ENCODE results near the gene TTC7B. TPM values are rescaled to one million over a fixed set of nuclear protein-coding genes. Genes with fewer than 3 reads are reported as not detected.

Gene TTC7B
- total and polyA plus RNA-seq, 9 donors, result 17.6 to 44.7 (median 38.0) TPM

DNA sequence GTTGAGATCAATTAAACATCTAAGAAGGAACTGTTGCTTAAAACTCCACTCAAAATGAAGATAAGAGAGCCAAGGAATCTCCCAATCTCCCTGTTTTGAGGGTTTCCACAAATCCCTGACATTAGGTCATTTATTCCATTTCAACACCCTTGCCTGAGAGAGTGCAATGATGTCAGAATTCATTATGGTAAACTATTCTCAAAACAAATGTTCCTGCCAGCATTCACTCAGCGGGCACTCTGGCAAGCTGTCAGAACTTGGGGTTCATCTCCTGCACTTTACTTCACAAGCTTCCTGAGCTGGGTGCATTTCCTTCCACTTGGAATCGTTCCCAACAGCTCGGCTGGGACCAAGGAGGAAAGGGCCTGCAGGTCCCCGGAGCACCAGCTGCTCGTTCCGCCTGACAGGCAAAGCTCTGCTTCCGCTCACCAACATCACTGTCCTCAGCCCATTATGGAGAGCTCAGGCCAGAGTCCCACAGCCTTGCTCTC is 117.8 kb downstream of the TTC7B start:
- Histone ChIP-seq H3K36me3 (ENCODE audit: control insufficient read depth, insufficient read depth, low read length) (no peaks in the 10 kb centered on the region), H3K4me1 (ENCODE audit: control insufficient read depth, insufficient read depth, low read length) (peaks cover 43% of the 10 kb centered on the region), H3K27ac (ENCODE audit: low read length) (peak overlapping the region; percentile 90), H3K27me3 (ENCODE audit: control insufficient read depth, insufficient read depth, low read length) (no peaks in the 10 kb centered on the region), H3K9me3 (replicated peaks; ENCODE audit: control insufficient read depth, low read depth, low read length) (no peaks in the 10 kb centered on the region), H3K4me3 (ENCODE audit: low read length) (no peak overlapping the region)
- DNase-seq, result peak; percentile 83
- 10% methylated on average over 7 of the region's 7 CpGs for WGBS (ENCODE audit: insufficient coverage)

GRCh38 chr14:90697577-90698206 is 118.5 kb downstream of the TTC7B start:
- peak; percentile 92 for DNase-seq
- H3K27me3 ChIP-seq (ENCODE audit: control insufficient read depth, insufficient read depth, low read length), result no peaks in the 10 kb centered on the region
- no peak overlapping the region for H3K4me3 ChIP-seq (ENCODE audit: low read length)
- no peaks in the 10 kb centered on the region for H3K9me3 ChIP-seq (replicated peaks; ENCODE audit: control insufficient read depth, low read depth, low read length)
- no peaks in the 10 kb centered on the region for H3K36me3 ChIP-seq (ENCODE audit: control insufficient read depth, insufficient read depth, low read length)
- 27% methylated on average over 10 of the region's 15 CpGs for WGBS (ENCODE audit: insufficient coverage)
- peak overlapping the region; percentile 90 for H3K27ac ChIP-seq (ENCODE audit: low read length)
- peaks cover 47% of the 10 kb centered on the region for H3K4me1 ChIP-seq (ENCODE audit: control insufficient read depth, insufficient read depth, low read length)

GRCh38 chr14:90697132-90697531 is 119.1 kb downstream of the TTC7B start:
- Histone ChIP-seq H3K36me3 (ENCODE audit: control insufficient read depth, insufficient read depth, low read length) (no peaks in the 10 kb centered on the region), H3K27me3 (ENCODE audit: control insufficient read depth, insufficient read depth, low read length) (no peaks in the 10 kb centered on the region), H3K4me1 (ENCODE audit: control insufficient read depth, insufficient read depth, low read length) (peaks cover 47% of the 10 kb centered on the region), H3K27ac (ENCODE audit: low read length) (peak overlapping the region; percentile 90), H3K9me3 (replicated peaks; ENCODE audit: control insufficient read depth, low read depth, low read length) (no peaks in the 10 kb centered on the region), H3K4me3 (ENCODE audit: low read length) (no peak overlapping the region)
- peak; percentile 74 for DNase-seq
- WGBS (ENCODE audit: insufficient coverage), result no CpG with 5 or more reads among the region's 2 CpGs

- 86% methylated on average over 1 of the region's 4 CpGs for WGBS (ENCODE audit: insufficient coverage)
- Histone ChIP-seq H3K27ac (ENCODE audit: low read length) (peak overlapping the region; percentile 90), H3K4me3 (ENCODE audit: low read length) (no peak overlapping the region), H3K36me3 (ENCODE audit: control insufficient read depth, insufficient read depth, low read length) (no peaks in the 10 kb centered on the region), H3K4me1 (ENCODE audit: control insufficient read depth, insufficient read depth, low read length) (peaks cover 47% of the 10 kb centered on the region), H3K27me3 (ENCODE audit: control insufficient read depth, insufficient read depth, low read length) (no peaks in the 10 kb centered on the region), H3K9me3 (replicated peaks; ENCODE audit: control insufficient read depth, low read depth, low read length) (no peaks in the 10 kb centered on the region)
- peak; percentile 36 for DNase-seq
Measured at GRCh38 chr14:90696720-90697119, 119.5 kb downstream of the TTC7B start.

DNA sequence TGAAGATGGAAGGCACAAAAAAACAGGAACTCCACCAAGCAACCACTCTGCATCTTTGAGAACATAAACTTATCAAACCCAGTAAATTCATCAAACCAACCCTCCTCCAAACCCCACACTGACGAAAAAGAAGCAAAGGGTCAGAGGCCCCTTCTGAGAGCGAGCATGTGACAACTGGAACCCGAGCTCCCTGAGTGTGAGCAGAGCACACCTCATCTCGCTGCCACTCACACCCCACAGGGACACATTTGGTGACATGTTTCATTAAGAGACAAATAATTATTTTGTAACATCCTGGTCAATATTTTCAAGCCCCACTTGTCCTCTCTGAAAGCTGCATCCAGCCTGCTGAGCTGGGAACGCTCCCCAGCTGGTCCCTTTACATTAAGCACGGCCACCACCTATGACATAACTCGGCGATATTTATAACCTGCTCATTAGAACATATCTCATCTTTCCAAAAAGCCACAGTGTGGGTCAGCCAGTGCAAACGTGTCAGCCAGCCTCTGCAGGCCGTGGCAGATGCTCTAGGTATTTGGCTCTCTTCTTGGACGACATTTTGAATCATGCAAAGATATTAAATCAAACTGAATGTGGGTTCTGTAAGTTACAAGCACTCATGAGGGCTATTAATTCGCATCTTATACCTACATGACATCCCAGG is 120.1 kb downstream of the TTC7B start:
- H3K27ac ChIP-seq (ENCODE audit: low read length), result peak overlapping the region; percentile 90
- 49% methylated on average over 4 of the region's 12 CpGs for whole genome bisulfite sequencing (ENCODE audit: insufficient coverage)
- no peak overlapping the region for H3K4me3 ChIP-seq (ENCODE audit: low read length)
- no peaks in the 10 kb centered on the region for H3K27me3 ChIP-seq (ENCODE audit: control insufficient read depth, insufficient read depth, low read length)
- H3K36me3 ChIP-seq (ENCODE audit: control insufficient read depth, insufficient read depth, low read length), result no peaks in the 10 kb centered on the region
- H3K9me3 ChIP-seq (replicated peaks; ENCODE audit: control insufficient read depth, low read depth, low read length), result no peaks in the 10 kb centered on the region
- H3K4me1 ChIP-seq (ENCODE audit: control insufficient read depth, insufficient read depth, low read length), result peaks cover 44% of the 10 kb centered on the region
- DNase-seq, result peak; percentile 51

- H3K27ac ChIP-seq (ENCODE audit: low read length), result no peak overlapping the region
- peaks cover 28% of the 10 kb centered on the region for H3K4me1 ChIP-seq (ENCODE audit: control insufficient read depth, insufficient read depth, low read length)
- peak; percentile 43 for DNase-seq
- no peaks in the 10 kb centered on the region for H3K27me3 ChIP-seq (ENCODE audit: control insufficient read depth, insufficient read depth, low read length)
- H3K9me3 ChIP-seq (replicated peaks; ENCODE audit: control insufficient read depth, low read depth, low read length), result no peaks in the 10 kb centered on the region
- 61% methylated on average over 2 of the region's 3 CpGs for WGBS (ENCODE audit: insufficient coverage)
- no peaks in the 10 kb centered on the region for H3K36me3 ChIP-seq (ENCODE audit: control insufficient read depth, insufficient read depth, low read length)
- no peak overlapping the region for H3K4me3 ChIP-seq (ENCODE audit: low read length)
Measured at GRCh38 chr14:90693413-90693812, 122.8 kb downstream of the TTC7B start.

DNA sequence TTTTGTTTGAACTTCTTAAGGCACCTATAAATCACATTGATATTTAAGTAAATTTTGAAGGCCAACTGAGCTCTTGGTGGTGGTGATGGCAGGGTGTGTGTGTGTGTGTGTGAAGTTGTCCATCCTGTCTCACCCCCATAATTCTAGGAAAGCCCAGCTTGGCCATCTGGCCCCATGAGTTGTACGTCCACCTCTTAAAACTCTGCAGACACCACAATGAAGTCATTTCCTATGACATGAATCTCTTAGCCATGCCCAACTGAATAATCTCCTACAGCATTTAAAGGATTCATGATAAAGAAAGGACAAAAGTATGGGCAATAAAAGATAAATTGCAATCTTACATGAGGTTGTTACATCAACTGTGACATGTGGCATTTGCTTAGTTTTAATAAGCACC is 123.4 kb downstream of the TTC7B start:
- DNase-seq, result no peak
- no peak overlapping the region for H3K4me3 ChIP-seq (ENCODE audit: low read length)
- no CpG with 5 or more reads among the region's 1 CpG for WGBS (ENCODE audit: insufficient coverage)
- no peak overlapping the region for H3K27ac ChIP-seq (ENCODE audit: low read length)
- no peaks in the 10 kb centered on the region for H3K36me3 ChIP-seq (ENCODE audit: control insufficient read depth, insufficient read depth, low read length)
- no peaks in the 10 kb centered on the region for H3K27me3 ChIP-seq (ENCODE audit: control insufficient read depth, insufficient read depth, low read length)
- H3K9me3 ChIP-seq (replicated peaks; ENCODE audit: control insufficient read depth, low read depth, low read length), result no peaks in the 10 kb centered on the region
- H3K4me1 ChIP-seq (ENCODE audit: control insufficient read depth, insufficient read depth, low read length), result peaks cover 24% of the 10 kb centered on the region

GRCh38 chr14:90692061-90692460 is 124.2 kb downstream of the TTC7B start:
- no peak for DNase-seq
- Histone ChIP-seq H3K27ac (ENCODE audit: low read length) (no peak overlapping the region), H3K4me3 (ENCODE audit: low read length) (no peak overlapping the region), H3K9me3 (replicated peaks; ENCODE audit: control insufficient read depth, low read depth, low read length) (no peaks in the 10 kb centered on the region), H3K36me3 (ENCODE audit: control insufficient read depth, insufficient read depth, low read length) (no peaks in the 10 kb centered on the region), H3K27me3 (ENCODE audit: control insufficient read depth, insufficient read depth, low read length) (no peaks in the 10 kb centered on the region), H3K4me1 (ENCODE audit: control insufficient read depth, insufficient read depth, low read length) (peaks cover 17% of the 10 kb centered on the region)
- no CpG with 5 or more reads among the region's 2 CpGs for WGBS (ENCODE audit: insufficient coverage)

DNA sequence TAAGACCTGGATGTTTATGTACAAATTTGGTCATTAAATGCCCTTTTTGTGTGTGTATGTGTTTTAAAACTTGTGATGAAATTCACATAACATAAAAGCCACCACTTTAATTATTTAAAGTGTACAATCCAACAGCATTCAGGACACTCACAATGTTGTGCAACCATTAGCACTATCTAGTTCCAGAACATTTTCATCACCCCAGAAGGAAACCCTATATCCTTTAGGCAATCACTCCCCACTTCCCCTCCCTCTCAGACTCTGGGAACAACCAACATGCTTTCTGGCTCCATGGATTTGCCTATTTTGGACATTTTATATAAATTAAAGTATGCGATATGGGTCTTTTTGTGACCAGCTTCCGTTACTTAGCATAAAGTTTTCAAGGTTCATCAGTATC is 124.6 kb downstream of the TTC7B start:
- H3K4me1 ChIP-seq (ENCODE audit: control insufficient read depth, insufficient read depth, low read length), result peaks cover 13% of the 10 kb centered on the region
- no peak for DNase-seq
- no peak overlapping the region for H3K4me3 ChIP-seq (ENCODE audit: low read length)
- H3K27me3 ChIP-seq (ENCODE audit: control insufficient read depth, insufficient read depth, low read length), result no peaks in the 10 kb centered on the region
- no peaks in the 10 kb centered on the region for H3K36me3 ChIP-seq (ENCODE audit: control insufficient read depth, insufficient read depth, low read length)
- no CpG with 5 or more reads among the region's 2 CpGs for WGBS (ENCODE audit: insufficient coverage)
- no peaks in the 10 kb centered on the region for H3K9me3 ChIP-seq (replicated peaks; ENCODE audit: control insufficient read depth, low read depth, low read length)
- no peak overlapping the region for H3K27ac ChIP-seq (ENCODE audit: low read length)

DNA sequence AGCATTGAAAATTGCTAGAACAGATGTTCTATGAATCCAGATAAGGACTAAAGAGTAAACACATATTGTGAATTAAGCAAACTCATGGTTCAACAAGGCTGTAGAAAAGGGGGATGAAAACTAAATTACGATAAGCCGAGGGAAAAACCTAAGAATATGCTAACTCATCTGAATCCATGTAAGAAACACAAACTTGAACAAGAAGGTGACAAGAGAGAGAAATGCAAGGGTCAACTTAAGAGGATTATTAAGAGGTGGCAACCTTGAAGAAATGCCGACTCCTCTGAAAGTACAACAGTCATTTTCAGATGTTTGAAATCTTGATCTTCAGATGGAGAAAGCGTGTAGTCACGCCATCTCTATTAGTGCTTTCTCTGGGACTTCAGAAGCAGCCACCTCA is 128.6 kb downstream of the TTC7B start:
- H3K36me3 ChIP-seq (ENCODE audit: control insufficient read depth, insufficient read depth, low read length), result peaks cover 5% of the 10 kb centered on the region
- H3K27ac ChIP-seq (ENCODE audit: low read length), result no peak overlapping the region
- WGBS (ENCODE audit: insufficient coverage), result 100% methylated on average over 2 of the region's 5 CpGs
- no peaks in the 10 kb centered on the region for H3K27me3 ChIP-seq (ENCODE audit: control insufficient read depth, insufficient read depth, low read length)
- no peak overlapping the region for H3K4me3 ChIP-seq (ENCODE audit: low read length)
- no peak for DNase-seq
- H3K4me1 ChIP-seq (ENCODE audit: control insufficient read depth, insufficient read depth, low read length), result no peaks in the 10 kb centered on the region
- H3K9me3 ChIP-seq (replicated peaks; ENCODE audit: control insufficient read depth, low read depth, low read length), result no peaks in the 10 kb centered on the region
